Measurements from ENCODE around the gene NHS.

DNA sequence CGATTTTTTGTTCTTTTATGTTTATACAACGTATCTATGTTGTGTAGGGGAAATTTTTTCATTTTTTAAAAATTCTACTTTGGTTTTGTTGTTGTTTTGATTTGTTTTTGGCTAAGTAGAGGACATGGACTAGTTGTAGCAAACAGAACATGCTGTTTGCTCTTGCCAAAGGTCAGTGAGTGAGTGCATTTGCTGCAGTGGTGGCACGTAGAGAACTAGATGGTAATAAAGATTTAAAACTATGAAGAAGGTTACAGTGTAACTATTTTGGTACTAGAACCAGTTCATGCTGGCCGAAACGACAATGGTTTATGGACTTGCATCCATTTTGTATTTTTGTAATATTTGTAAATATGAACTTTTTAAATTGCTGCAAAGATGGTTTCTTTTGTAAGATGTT lies 360.4 kb downstream of the NHS start:
- TF ChIP-seq CTCF (IDR thresholded peaks at IDR 0.05), result no peak
- no peak for TF ChIP-seq POLR2AphosphoS5 (IDR thresholded peaks at IDR 0.05)
- TF ChIP-seq POLR2A (IDR thresholded peaks at IDR 0.05), result no peak
